Stomach (tissue), 9 donors: ENCODE data around the gene ASTN2. TPM values are rescaled to one million over a fixed set of nuclear protein-coding genes. Genes with fewer than 3 reads are reported as not detected.

Experiments
- DNase-seq, 2 donors: peaks; one replicate each; pipeline versions ENCODE4 v3.0.0 to v3.0.0-alpha.2; 2013 to 2019
- H3K27ac ChIP-seq, 5 donors: fragments of 200-600 bp in 4 of 5; sonication (generic) in 4 of 5; one replicate each; pipeline ENCODE4 v1.5.1; 2013 to 2019; ENCODE audit warnings: mild to moderate bottlenecking in 1 of 5, moderate library complexity in 1 of 5
- H3K27me3 ChIP-seq, 3 donors: fragments of 200-600 bp; sonication (generic); one replicate each; pipeline ENCODE4 v1.5.1; 2017 to 2019; ENCODE audit warnings: mixed run types in 1 of 3
- H3K36me3 ChIP-seq, 4 donors: fragments of 200-600 bp; sonication (generic); 1 replicate in 3 of 4; 2 replicates in 1 of 4; pipeline ENCODE4 v1.5.1; 2016 to 2019
- H3K4me1 ChIP-seq, 4 donors: fragments of 200-600 bp; sonication (generic); one replicate each; pipeline ENCODE4 v1.5.1; 2016 to 2019
- H3K4me3 ChIP-seq, 4 donors: fragments of 200-600 bp; sonication (generic) in 3 of 4; one replicate each; pipeline ENCODE4 v1.5.1; 2016 to 2019; ENCODE audit warnings: mild to moderate bottlenecking in 1 of 4
- H3K9me3 ChIP-seq, 4 donors: fragments of 200-600 bp; sonication (generic); one replicate each; pipeline ENCODE4 v1.5.1; 2016 to 2019
- CTCF ChIP-seq, 7 experiments: fragments of 450-650 bp in 4 of 7; fragments of 200-600 bp in 3 of 7; sonication (generic) in 3 of 7; IDR thresholded peaks; one replicate each; pipeline ENCODE4 v1.5.1; 2016 to 2019; ENCODE audit warnings: antibody characterized with exemption in 7 of 7, control low read depth in 2 of 7, mild to moderate bottlenecking in 1 of 7
- EP300 ChIP-seq: sonication (generic); formaldehyde crosslinking; IDR thresholded peaks from one replicate; pipeline ENCODE4 v1.6.1; 2017; ENCODE audit warnings: antibody characterized with exemption
- POLR2A ChIP-seq, 4 donors: fragments of 450-650 bp; IDR thresholded peaks; one replicate each; pipeline ENCODE4 v1.6.1; 2016; ENCODE audit warnings: antibody characterized with exemption in 4 of 4, control low read depth in 2 of 4, mild to moderate bottlenecking in 1 of 4, moderate library complexity in 1 of 4
- POLR2AphosphoS5 ChIP-seq, 3 donors: sonication (generic); formaldehyde crosslinking; IDR thresholded peaks; one replicate each; pipeline ENCODE4 v1.6.1; 2016; ENCODE audit warnings: antibody characterized with exemption in 3 of 3
- WGBS, 5 donors: extraction: QIAGEN DNeasy Blood & Tissue Kit in 3 of 5; methylation state at CpG; one replicate each; pipeline versions ENCODE4 v1.1.5 to v1.1.7; 2013 to 2018; 5-methylcytosine and 5-hydroxymethylcytosine counted together
- intact Hi-C: fragments of 100-400 bp; cut with DNase I; formaldehyde crosslinking; loops from one replicate; pipeline ENCODE4 v1.15.1; 2023; ENCODE audit warnings: low total_unique reads
- polyA plus RNA-seq, 3 donors: library from polyadenylated mRNA; stranded (reverse); fragments of 200-250 nt; gene quantifications; one replicate each; pipeline ENCODE4 v1.2.3, GENCODE V29; 2013
- total RNA-seq, 5 donors: library from RNA; depleted of rRNA; stranded (reverse); fragments of >200 nt; gene quantifications; one replicate each; pipeline versions ENCODE4 v1.1.0 to v1.2.3, GENCODE V29; 2014 to 2016
- donor health status: healthy with polysubstance abuse.
- donor health status: Bipolar disorder and iron deficiency.
- donor health status: healthy.

Gene ASTN2
- total and polyA plus RNA-seq, 8 donors: 2.1 to 22.3 (median 4.2) TPM; not detected in 1

- WGBS, 5 donors: 69 to 86% (median 80%) methylated on average over 6 of the region's 6 CpGs
- H3K27ac ChIP-seq: no peak overlapping the region
These were observed 919.1 kb downstream of the ASTN2 start for GRCh38 chr9:116495725-116496124.

GRCh38 chr9:116494815-116495634 lies 919.8 kb downstream of the ASTN2 start:
- peak; percentile 43 to 48 for DNase-seq
- Histone ChIP-seq H3K4me1 (peaks cover 0 to 7% (median 0%) of the 10 kb centered on the region in 4 donors), H3K4me3 (no peak overlapping the region), H3K36me3 (no peaks in the 10 kb centered on the region), H3K27me3 (no peaks in the 10 kb centered on the region), H3K9me3 (no peaks in the 10 kb centered on the region), H3K27ac (no peak overlapping the region)
- 53 to 63% (median 59%) methylated on average over 5 of the region's 5 CpGs for WGBS, 5 donors
- TF ChIP-seq CTCF (IDR thresholded peaks at IDR 0.05) (peak in 5 of 7 experiments; percentile 45 to 64 (median 54)), EP300 (no peak)
- intact Hi-C loops: no loop called here

More at GRCh38 chr9:116495725-116496124, 919.1 kb downstream of the ASTN2 start:
- Histone ChIP-seq H3K9me3 (no peaks in the 10 kb centered on the region), H3K36me3 (no peaks in the 10 kb centered on the region), H3K27me3 (no peaks in the 10 kb centered on the region), H3K4me1 (peaks cover 0 to 7% (median 0%) of the 10 kb centered on the region in 4 donors), H3K4me3 (no peak overlapping the region)
- intact Hi-C loops: no loop called here
- TF ChIP-seq POLR2A (IDR thresholded peaks at IDR 0.05): no peak
- DNase-seq: no peak

- no peak for DNase-seq
- H3K27ac ChIP-seq: no peak overlapping the region
- intact Hi-C loops: no loop called here
- no peak for TF ChIP-seq EP300
- no peak for TF ChIP-seq POLR2AphosphoS5 (IDR thresholded peaks at IDR 0.05)
- no peak for TF ChIP-seq POLR2A (IDR thresholded peaks at IDR 0.05)
- TF ChIP-seq CTCF (IDR thresholded peaks at IDR 0.05): no peak
- no peaks in the 10 kb centered on the region for H3K27me3 ChIP-seq
- no peaks in the 10 kb centered on the region for H3K9me3 ChIP-seq
- no peak overlapping the region for H3K4me3 ChIP-seq
- peaks cover 0 to 7% (median 0%) of the 10 kb centered on the region in 4 donors for H3K4me1 ChIP-seq
- WGBS, 5 donors: 72 to 85% (median 78%) methylated on average over 8 of the region's 8 CpGs
- no peaks in the 10 kb centered on the region for H3K36me3 ChIP-seq
These were observed 921.5 kb downstream of the ASTN2 start for GRCh38 chr9:116493183-116493860.

GRCh38 chr9:116491659-116492058 lies 923.2 kb downstream of the ASTN2 start:
- no peaks in the 10 kb centered on the region for H3K36me3 ChIP-seq
- no peak overlapping the region for H3K27ac ChIP-seq
- TF ChIP-seq POLR2AphosphoS5 (IDR thresholded peaks at IDR 0.05) (no peak), POLR2A (IDR thresholded peaks at IDR 0.05) (no peak), EP300 (no peak), CTCF (IDR thresholded peaks at IDR 0.05) (no peak)
- no peaks in the 10 kb centered on the region for H3K27me3 ChIP-seq
- no peak for DNase-seq
- H3K9me3 ChIP-seq: no peaks in the 10 kb centered on the region
- intact Hi-C loops: no loop called here
- H3K4me3 ChIP-seq: no peak overlapping the region
- peaks cover 0 to 7% (median 0%) of the 10 kb centered on the region in 4 donors for H3K4me1 ChIP-seq
